Femur (tissue), 1 donor: ENCODE measurements around the gene TAOK3.
"Not testable (repeated sequence)": the region's sequence is repeated elsewhere in the genome, so short reads cannot be mapped to it uniquely, and the experiment has no call there.

Experiments used
- DNase-seq: peaks from one replicate; pipeline ENCODE4 v3.0.0-alpha.2; 2017

The TAOK3 gene

GRCh38 chr12:118290130-118290529 is 82.6 kb downstream of the TAOK3 start:
- no peak for DNase-seq

- no peak for DNase-seq
Observed at GRCh38 chr12:118288174-118288573, 84.5 kb downstream of the TAOK3 start.

GRCh38 chr12:118287728-118288127 is 85.0 kb downstream of the TAOK3 start:
- no peak for DNase-seq

- DNase-seq: no peak
Observed at GRCh38 chr12:118282767-118283166, 89.9 kb downstream of the TAOK3 start.

- DNase-seq: not testable (repeated sequence)
Observed at GRCh38 chr12:118278288-118278687, 94.4 kb downstream of the TAOK3 start.

- no peak for DNase-seq
Observed at GRCh38 chr12:118274066-118274465, 98.6 kb downstream of the TAOK3 start.

GRCh38 chr12:118271770-118272417 is 100.8 kb downstream of the TAOK3 start:
- no peak for DNase-seq

GRCh38 chr12:118271183-118271582 is 101.5 kb downstream of the TAOK3 start:
- no peak for DNase-seq

GRCh38 chr12:118269806-118270205 is 102.9 kb downstream of the TAOK3 start:
- no peak for DNase-seq

GRCh38 chr12:118259079-118259478 is 113.6 kb downstream of the TAOK3 start:
- no peak for DNase-seq

- DNase-seq: no peak
Observed at GRCh38 chr12:118256352-118256751, 116.4 kb downstream of the TAOK3 start.

- no peak for DNase-seq
Observed at GRCh38 chr12:118249547-118249946, 123.2 kb downstream of the TAOK3 start.

- not testable (repeated sequence) for DNase-seq
Observed at GRCh38 chr12:118245886-118246285, 126.8 kb downstream of the TAOK3 start.

- DNase-seq: no peak
Observed at GRCh38 chr12:118238888-118239287, 133.8 kb downstream of the TAOK3 start.

- DNase-seq: no peak
Observed at GRCh38 chr12:118237908-118238307, 134.8 kb downstream of the TAOK3 start.

GRCh38 chr12:118237052-118237665 is 135.5 kb downstream of the TAOK3 start:
- no peak for DNase-seq

GRCh38 chr12:118220702-118221101 is 152.0 kb downstream of the TAOK3 start:
- DNase-seq: no peak

GRCh38 chr12:118219772-118220171 is 152.9 kb downstream of the TAOK3 start:
- DNase-seq: no peak

GRCh38 chr12:118219106-118219505 is 153.6 kb downstream of the TAOK3 start:
- DNase-seq: no peak

- DNase-seq: no peak
Observed at GRCh38 chr12:118213452-118213851, 159.3 kb downstream of the TAOK3 start.

GRCh38 chr12:118212606-118213005 is 160.1 kb downstream of the TAOK3 start:
- DNase-seq: no peak

GRCh38 chr12:118206107-118206412 is 166.6 kb downstream of the TAOK3 start:
- DNase-seq: no peak

- DNase-seq: no peak
Observed at GRCh38 chr12:118193958-118194357, 178.7 kb downstream of the TAOK3 start.

GRCh38 chr12:118193477-118193876 is 179.2 kb downstream of the TAOK3 start:
- no peak for DNase-seq

- DNase-seq: no peak
Observed at GRCh38 chr12:118190266-118190665, 182.4 kb downstream of the TAOK3 start.
